ENCODE measurements around the gene PKLR. TPM values are rescaled to one million over a fixed set of nuclear protein-coding genes. Genes with fewer than 3 reads are reported as not detected.

The PKLR gene
- total RNA-seq, 1 donor from 2014 or later, result not detected

Other genes starting within 250 kb of the PKLR start
- 12.2 and 17.4 TPM in 2 replicates for gene EFNA4, start 237.7 kb downstream of the PKLR start, total RNA-seq
- 1.3 and 1.6 TPM in 2 replicates for gene EFNA3, start 222.6 kb downstream of the PKLR start, total RNA-seq
- 132 and 215 TPM in 2 replicates for gene EFNA1, start 173.6 kb downstream of the PKLR start, total RNA-seq
- 48.5 and 48.7 TPM in 2 replicates for gene SLC50A1, start 165.6 kb downstream of the PKLR start, total RNA-seq
- gene DPM3, start 160.9 kb downstream of the PKLR start, total RNA-seq, result 24.7 and 40.4 TPM in 2 replicates
- 126 and 157 TPM in 2 replicates for gene KRTCAP2, start 128.1 kb downstream of the PKLR start, total RNA-seq
- 1.8 and 1.9 TPM in 2 replicates for gene TRIM46, start 127.6 kb downstream of the PKLR start, total RNA-seq
- gene THBS3, start 93.5 kb downstream of the PKLR start, total RNA-seq, result 11.0 and 19.5 TPM in 2 replicates
- gene MTX1, start 92.7 kb downstream of the PKLR start, total RNA-seq, result 32.7 and 36.1 TPM in 2 replicates
- 3.0 and 4.2 TPM in 2 replicates for gene ENTREP3, start 46.0 kb downstream of the PKLR start, total RNA-seq
- 24.8 and 46.4 TPM in 2 replicates for gene SCAMP3, start 39.1 kb downstream of the PKLR start, total RNA-seq
- gene CLK2, start 27.9 kb downstream of the PKLR start, total RNA-seq, result 13.6 and 23.4 TPM in 2 replicates
- gene HCN3, start 24.0 kb downstream of the PKLR start, total RNA-seq, result 0.38 and 0.51 TPM in 2 replicates
- 401 and 490 TPM in 2 replicates for gene FDPS, start 7.4 kb upstream of the PKLR start, total RNA-seq
- gene RUSC1, start 19.5 kb upstream of the PKLR start, total RNA-seq, result 10.1 and 10.9 TPM in 2 replicates

All from dermis microvascular lymphatic vessel endothelial cell (primary cell).